ENCODE results near the gene TIAM2. TPM values are rescaled to one million over a fixed set of nuclear protein-coding genes. Genes with fewer than 3 reads are reported as not detected.

The TIAM2 gene
- total RNA-seq, 1 experiment from 2014 or later: 3.8 TPM

GRCh38 chr6:155033021-155033791, 38.1 kb downstream of the TIAM2 start:
- no peaks in the 10 kb centered on the region for H3K36me3 ChIP-seq (ENCODE audit: control insufficient read depth, insufficient read depth, low read length)
- Mint-ChIP-seq H3K9me3 (ENCODE audit: unreplicated experiment) (peaks cover 8% of the 10 kb centered on the region), H3K4me3 (ENCODE audit: unreplicated experiment) (no peak overlapping the region), H3K4me1 (ENCODE audit: low read depth, unreplicated experiment) (no peaks in the 10 kb centered on the region), H3K36me3 (ENCODE audit: insufficient read depth, unreplicated experiment) (no peaks in the 10 kb centered on the region), H3K27me3 (ENCODE audit: insufficient read depth, unreplicated experiment) (no peaks in the 10 kb centered on the region), H3K27ac (ENCODE audit: unreplicated experiment) (no peak overlapping the region)
- H3K9me3 ChIP-seq: no peaks in the 10 kb centered on the region
- H3K27me3 ChIP-seq (replicated peaks; ENCODE audit: control insufficient read depth, insufficient read depth, low read length): no peaks in the 10 kb centered on the region
- no peak for DNase-seq
- H3K4me1 ChIP-seq: no peaks in the 10 kb centered on the region
- H3K4me3 ChIP-seq (ENCODE audit: low read depth, low read length): no peak overlapping the region
- TF ChIP-seq, protein P1, sequence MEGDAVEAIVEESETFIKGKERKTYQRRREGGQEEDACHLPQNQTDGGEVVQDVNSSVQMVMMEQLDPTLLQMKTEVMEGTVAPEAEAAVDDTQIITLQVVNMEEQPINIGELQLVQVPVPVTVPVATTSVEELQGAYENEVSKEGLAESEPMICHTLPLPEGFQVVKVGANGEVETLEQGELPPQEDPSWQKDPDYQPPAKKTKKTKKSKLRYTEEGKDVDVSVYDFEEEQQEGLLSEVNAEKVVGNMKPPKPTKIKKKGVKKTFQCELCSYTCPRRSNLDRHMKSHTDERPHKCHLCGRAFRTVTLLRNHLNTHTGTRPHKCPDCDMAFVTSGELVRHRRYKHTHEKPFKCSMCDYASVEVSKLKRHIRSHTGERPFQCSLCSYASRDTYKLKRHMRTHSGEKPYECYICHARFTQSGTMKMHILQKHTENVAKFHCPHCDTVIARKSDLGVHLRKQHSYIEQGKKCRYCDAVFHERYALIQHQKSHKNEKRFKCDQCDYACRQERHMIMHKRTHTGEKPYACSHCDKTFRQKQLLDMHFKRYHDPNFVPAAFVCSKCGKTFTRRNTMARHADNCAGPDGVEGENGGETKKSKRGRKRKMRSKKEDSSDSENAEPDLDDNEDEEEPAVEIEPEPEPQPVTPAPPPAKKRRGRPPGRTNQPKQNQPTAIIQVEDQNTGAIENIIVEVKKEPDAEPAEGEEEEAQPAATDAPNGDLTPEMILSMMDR (IDR thresholded peaks at IDR 0.05; ENCODE audit: insufficient read depth in 1 of 2, low read depth in 1 of 2, low read length in 1 of 2, severe bottlenecking in 1 of 2, unreplicated experiment in 1 of 2): no peak
- intact Hi-C loops (cut with micrococcal nuclease; ENCODE audit: unreplicated experiment): no loop called here
- ChIA-PET POLR2A (no interaction called here), CTCF (no interaction called here)
- no TSS peak for BruUV-seq (replicated peaks)

DNA sequence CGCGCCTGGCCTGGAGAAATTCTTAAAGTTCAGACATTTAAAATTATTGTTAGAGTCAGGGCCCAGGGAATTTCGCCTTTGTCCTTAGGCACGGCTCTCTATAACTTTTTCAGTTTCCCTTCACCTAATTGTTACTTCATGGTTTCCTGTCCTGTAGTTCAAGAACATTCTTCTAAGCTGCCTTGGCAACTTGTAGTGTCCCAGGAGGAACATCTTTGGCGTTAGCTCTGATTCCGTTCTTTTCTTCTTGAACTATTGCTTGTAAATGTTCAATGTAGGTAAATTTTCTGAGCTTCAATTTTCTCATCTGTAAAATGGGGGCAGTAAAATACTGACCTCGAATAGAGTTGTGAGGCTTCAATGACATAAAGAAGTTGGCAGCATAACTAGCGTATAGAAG, 41.8 kb downstream of the TIAM2 start:
- Mint-ChIP-seq H3K36me3 (ENCODE audit: insufficient read depth, unreplicated experiment) (no peaks in the 10 kb centered on the region), H3K4me1 (ENCODE audit: low read depth, unreplicated experiment) (no peaks in the 10 kb centered on the region), H3K27ac (ENCODE audit: unreplicated experiment) (no peak overlapping the region), H3K9me3 (ENCODE audit: unreplicated experiment) (peaks cover 8% of the 10 kb centered on the region), H3K27me3 (ENCODE audit: insufficient read depth, unreplicated experiment) (no peaks in the 10 kb centered on the region), H3K4me3 (ENCODE audit: unreplicated experiment) (no peak overlapping the region)
- H3K36me3 ChIP-seq (ENCODE audit: control insufficient read depth, insufficient read depth, low read length): no peaks in the 10 kb centered on the region
- no peaks in the 10 kb centered on the region for H3K9me3 ChIP-seq
- TF ChIP-seq, protein P1 (IDR thresholded peaks at IDR 0.05; ENCODE audit: insufficient read depth in 1 of 2, low read depth in 1 of 2, low read length in 1 of 2, severe bottlenecking in 1 of 2, unreplicated experiment in 1 of 2): no peak
- no peaks in the 10 kb centered on the region for H3K4me1 ChIP-seq
- ChIA-PET POLR2A (no interaction called here), CTCF (no interaction called here)
- BruUV-seq (replicated peaks): no TSS peak
- no peak for DNase-seq
- intact Hi-C loops (cut with micrococcal nuclease; ENCODE audit: unreplicated experiment): no loop called here
- no peaks in the 10 kb centered on the region for H3K27me3 ChIP-seq (replicated peaks; ENCODE audit: control insufficient read depth, insufficient read depth, low read length)
- H3K4me3 ChIP-seq (ENCODE audit: low read depth, low read length): no peak overlapping the region

GRCh38 chr6:155038104-155038503, 43.0 kb downstream of the TIAM2 start:
- no peak overlapping the region for H3K4me3 ChIP-seq (ENCODE audit: low read depth, low read length)
- H3K27me3 ChIP-seq (replicated peaks; ENCODE audit: control insufficient read depth, insufficient read depth, low read length): no peaks in the 10 kb centered on the region
- peaks cover 8% of the 10 kb centered on the region for H3K9me3 Mint-ChIP-seq (ENCODE audit: unreplicated experiment)
- no peak overlapping the region for H3K27ac Mint-ChIP-seq (ENCODE audit: unreplicated experiment)
- ChIA-PET POLR2A (no interaction called here), CTCF (no interaction called here)
- intact Hi-C loops (cut with micrococcal nuclease; ENCODE audit: unreplicated experiment): no loop called here
- H3K36me3 ChIP-seq (ENCODE audit: control insufficient read depth, insufficient read depth, low read length): no peaks in the 10 kb centered on the region
- no peaks in the 10 kb centered on the region for H3K36me3 Mint-ChIP-seq (ENCODE audit: insufficient read depth, unreplicated experiment)
- no peak overlapping the region for H3K4me3 Mint-ChIP-seq (ENCODE audit: unreplicated experiment)
- no peak for DNase-seq
- no peaks in the 10 kb centered on the region for H3K9me3 ChIP-seq
- BruUV-seq (replicated peaks): no TSS peak
- H3K4me1 Mint-ChIP-seq (ENCODE audit: low read depth, unreplicated experiment): no peaks in the 10 kb centered on the region
- TF ChIP-seq, protein P1 (IDR thresholded peaks at IDR 0.05; ENCODE audit: insufficient read depth in 1 of 2, low read depth in 1 of 2, low read length in 1 of 2, severe bottlenecking in 1 of 2, unreplicated experiment in 1 of 2): no peak
- H3K4me1 ChIP-seq: no peaks in the 10 kb centered on the region
- no peaks in the 10 kb centered on the region for H3K27me3 Mint-ChIP-seq (ENCODE audit: insufficient read depth, unreplicated experiment)

Data from Caco-2 (cell line).